MV-4-11 (cell line): ENCODE data around the gene MOCS1.

ENCODE experiments used
- DNase-seq: peaks from one replicate; lab custom pipeline; 2025; lab: John Stamatoyannopoulos, UW

MOCS1 gene

GRCh38 chr6:39948199-39948791, 14.0 kb upstream of the MOCS1 start:
- DNase-seq: no peak

GRCh38 chr6:39947611-39948068, 13.4 kb upstream of the MOCS1 start:
- no peak for DNase-seq

GRCh38 chr6:39945626-39946025, 11.4 kb upstream of the MOCS1 start:
- no peak for DNase-seq

- no peak for DNase-seq
Measured at GRCh38 chr6:39942903-39943580, 8.8 kb upstream of the MOCS1 start.

GRCh38 chr6:39941820-39942219, 7.6 kb upstream of the MOCS1 start:
- DNase-seq: no peak

- DNase-seq: no peak
Measured at GRCh38 chr6:39941138-39941537, 6.9 kb upstream of the MOCS1 start.

GRCh38 chr6:39938773-39939654, 4.8 kb upstream of the MOCS1 start:
- no peak for DNase-seq

GRCh38 chr6:39937686-39938333, 3.5 kb upstream of the MOCS1 start:
- no peak for DNase-seq

- DNase-seq: no peak
Measured at GRCh38 chr6:39936857-39937256, 2.6 kb upstream of the MOCS1 start.

GRCh38 chr6:39935241-39935640, 979 bp upstream of the MOCS1 start:
- no peak for DNase-seq

- DNase-seq: no peak
Measured at GRCh38 chr6:39933669-39934130, 562 bp downstream of the MOCS1 start.

- no peak for DNase-seq
Measured at GRCh38 chr6:39932386-39932910, 1.8 kb downstream of the MOCS1 start.

GRCh38 chr6:39931607-39932006, 2.7 kb downstream of the MOCS1 start:
- no peak for DNase-seq

- no peak for DNase-seq
Measured at GRCh38 chr6:39930540-39930939, 3.7 kb downstream of the MOCS1 start.

GRCh38 chr6:39929733-39930461, 4.4 kb downstream of the MOCS1 start:
- no peak for DNase-seq

- no peak for DNase-seq
Measured at GRCh38 chr6:39929039-39929732, 5.1 kb downstream of the MOCS1 start.

GRCh38 chr6:39927159-39927558, 7.1 kb downstream of the MOCS1 start:
- no peak for DNase-seq

GRCh38 chr6:39926668-39927067, 7.6 kb downstream of the MOCS1 start:
- DNase-seq: no peak

- DNase-seq: no peak
Measured at GRCh38 chr6:39925931-39926290, 8.4 kb downstream of the MOCS1 start.

- no peak for DNase-seq
Measured at GRCh38 chr6:39925191-39925930, 8.9 kb downstream of the MOCS1 start.
